GM18520 (cell line): ENCODE data around the gene KPNA1.

ENCODE experiments used
- ATAC-seq: cut with Tn5 transposase; IDR thresholded peaks from one replicate; pipeline ENCODE4 v1.9.1; 2021; ENCODE audit not compliant: unreplicated experiment

Gene KPNA1

DNA sequence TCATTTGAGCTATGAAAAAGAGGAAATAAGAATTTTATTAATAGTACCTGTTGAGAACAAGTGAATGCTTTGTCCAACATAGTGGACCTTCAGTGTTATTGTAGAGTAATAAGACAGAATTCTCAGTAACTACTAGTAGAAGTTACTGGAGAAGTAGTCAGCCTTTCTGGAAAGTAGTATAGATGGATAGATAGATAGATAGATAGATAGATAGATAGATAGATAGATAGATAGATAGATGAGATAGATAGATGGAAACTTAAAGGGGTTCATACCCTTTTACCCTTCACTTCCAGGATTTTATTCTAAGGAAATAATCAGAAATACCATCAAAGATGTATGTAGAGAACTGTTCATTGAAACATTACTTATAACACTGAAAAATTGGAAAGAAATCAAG, 125.5 kb downstream of the KPNA1 start:
- ATAC-seq, result no peak

- no peak for ATAC-seq
Measured at GRCh38 chr3:122387709-122388108, 127.0 kb downstream of the KPNA1 start.

DNA sequence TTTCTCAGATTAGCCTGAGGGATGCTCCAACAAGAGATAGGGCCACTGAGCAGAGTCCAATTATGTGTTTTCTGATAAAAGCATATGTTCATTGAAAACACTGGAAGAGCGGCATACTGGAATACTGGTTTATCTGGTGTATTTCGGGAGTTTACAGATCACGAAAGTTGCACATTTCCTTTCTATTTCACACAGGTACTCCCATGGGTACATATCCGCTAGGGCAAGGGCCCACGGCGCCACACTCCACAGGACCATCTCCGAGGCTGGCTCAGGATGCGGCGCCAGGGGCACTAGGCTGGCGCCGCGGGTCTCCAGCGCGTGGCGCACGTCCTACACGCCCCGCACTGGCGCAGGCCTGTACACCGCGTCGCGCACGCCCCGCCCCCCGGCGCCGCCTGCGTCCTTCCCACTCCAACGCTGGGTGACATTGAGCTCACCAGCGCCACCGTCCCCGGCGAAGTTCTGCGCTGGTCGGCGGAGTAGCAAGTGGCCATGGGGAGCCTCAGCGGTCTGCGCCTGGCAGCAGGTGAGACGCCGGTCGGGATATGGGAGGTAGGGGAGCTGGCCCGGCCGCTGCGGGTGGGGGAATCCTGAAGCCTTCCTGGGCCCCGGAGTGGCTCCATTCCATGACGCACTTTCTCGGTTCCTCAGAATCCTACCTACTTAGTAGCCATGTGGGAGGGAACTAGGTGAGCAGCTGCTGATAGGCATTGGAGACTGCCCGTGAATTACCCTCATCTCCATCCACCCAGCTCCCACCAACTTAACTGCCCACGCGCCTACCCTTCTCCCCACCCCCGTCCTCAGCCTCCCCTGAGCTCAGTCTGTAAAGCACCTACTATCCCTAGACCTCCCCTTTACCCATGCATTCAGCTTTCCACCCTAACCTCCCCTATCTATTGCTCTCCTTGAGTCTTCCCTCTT, 130.7 kb downstream of the KPNA1 start, which contains the start of gene FAM162A:
Gene FAM162A, plus strand, starts transcription at position 412 of the 927 bp plus-strand sequence. Its CDS starts 84 bp downstream, at position 496.
- ATAC-seq, result peak; percentile 87

DNA sequence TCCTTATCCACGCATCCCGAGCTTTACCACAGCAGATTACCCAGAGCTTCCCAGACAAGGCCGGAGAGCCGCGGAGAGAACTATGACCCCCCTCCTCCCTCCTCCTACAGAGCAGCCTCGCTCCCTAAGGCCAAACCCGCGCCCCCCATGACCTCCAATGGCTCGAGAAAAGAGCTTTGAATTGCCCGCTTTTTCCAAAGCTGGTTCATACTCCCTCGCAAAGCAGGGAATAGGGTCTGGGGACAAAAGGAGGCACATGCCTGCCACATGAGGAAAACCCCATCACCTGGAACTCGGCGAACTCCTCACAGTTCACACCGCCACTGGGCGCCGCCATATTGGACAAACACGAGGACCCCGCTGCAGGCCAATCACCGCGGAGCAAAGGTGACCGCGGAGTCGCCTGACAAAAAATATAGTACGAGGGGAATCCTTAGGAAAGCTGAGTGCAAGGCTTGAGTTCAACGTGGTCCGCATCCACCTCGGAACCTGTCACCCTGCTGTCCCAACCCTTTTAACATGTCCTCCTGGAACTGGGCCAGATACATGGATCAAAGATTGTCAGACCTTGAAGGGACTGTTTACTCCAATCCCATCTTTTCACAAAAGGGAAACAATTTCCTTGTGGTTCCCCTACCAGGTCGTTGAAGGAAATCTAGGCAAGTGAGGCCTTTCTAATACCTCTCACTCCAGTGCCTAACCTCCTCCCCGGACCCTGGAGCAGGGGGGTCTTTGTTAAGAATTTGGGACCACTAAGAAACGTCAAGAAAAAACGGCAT, 131.7 kb downstream of the KPNA1 start, which contains the start of gene MIX23:
Gene MIX23, minus strand, starts transcription at position 344 of the 779 bp plus-strand sequence. Its CDS starts 7 bp downstream, at position 337.
- ATAC-seq, result peak; percentile 29

DNA sequence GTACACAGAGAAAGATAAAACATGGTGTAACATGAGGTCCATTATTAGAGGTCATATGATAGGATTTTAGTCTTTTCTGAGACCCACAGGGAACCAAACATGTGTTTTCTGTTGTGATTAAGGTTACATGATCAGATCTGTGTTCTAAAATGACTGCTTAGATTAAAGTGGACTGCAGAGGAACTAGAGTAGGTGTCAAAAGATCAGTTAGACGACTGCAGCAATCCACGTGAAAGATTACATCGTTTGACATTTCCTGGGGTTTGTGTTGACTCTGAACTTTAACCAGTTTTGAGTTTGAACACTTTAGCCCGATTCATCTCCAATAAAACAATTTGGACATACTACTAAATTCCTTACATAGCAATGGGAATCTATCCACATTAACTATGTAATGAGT, 136.8 kb downstream of the KPNA1 start:
- no peak for ATAC-seq

- no peak for ATAC-seq
Measured at GRCh38 chr3:122374034-122374433, 140.7 kb downstream of the KPNA1 start.
